ENCODE data around the gene SYDE1.

Gene SYDE1

DNA sequence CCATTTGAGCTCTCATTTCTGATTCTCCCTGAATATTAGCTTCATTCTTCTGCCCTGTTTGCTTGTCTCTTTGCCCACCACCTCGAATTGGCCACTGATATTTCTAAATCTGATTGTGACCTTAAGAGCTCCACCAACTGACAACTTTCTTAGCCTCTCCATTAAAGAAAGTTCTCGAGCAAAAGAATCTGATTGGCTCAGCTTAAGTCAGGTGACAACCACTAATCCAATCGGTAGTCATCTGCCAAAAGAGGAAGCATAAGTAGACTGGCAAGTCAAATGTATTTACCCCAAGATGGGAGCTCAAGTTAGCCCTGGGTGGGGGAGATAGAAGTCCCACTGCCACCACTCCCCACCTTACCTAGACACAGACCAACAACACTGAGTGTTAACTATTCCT is 52.0 kb downstream of the SYDE1 start:
- no peak overlapping the region for H3K4me2 ChIP-seq (ENCODE audit: insufficient read depth, low read length)
- no peaks in the 10 kb centered on the region for H4K20me1 ChIP-seq (ENCODE audit: insufficient read depth, low read length)
- H3K36me3 ChIP-seq (ENCODE audit: insufficient read depth, low read length) = peaks cover 47% of the 10 kb centered on the region
- no peaks in the 10 kb centered on the region for H3K27me3 ChIP-seq (ENCODE audit: insufficient read depth, low read length, poor library complexity)
- no peaks in the 10 kb centered on the region for H3K79me2 ChIP-seq (ENCODE audit: insufficient read depth, low read length)
- ATAC-seq (ENCODE audit: insufficient read depth, low read depth) = no peak
- no peak for DNase-seq
- H3K9me3 ChIP-seq (ENCODE audit: insufficient read depth, low read length, severe bottlenecking) = peaks cover 4% of the 10 kb centered on the region
- no peaks in the 10 kb centered on the region for H3K4me1 ChIP-seq (ENCODE audit: insufficient read depth, low read length)
- no peak overlapping the region for H3K27ac ChIP-seq (ENCODE audit: low read length)
- TF ChIP-seq EZH2 (IDR thresholded peaks at IDR 0.05; ENCODE audit: borderline replicate concordance, low read depth, low read length, severe bottlenecking) = no peak
- TF ChIP-seq CTCF (IDR thresholded peaks at IDR 0.05; ENCODE audit: borderline replicate concordance, extremely low read depth, low read length, poor library complexity, severe bottlenecking) = no peak
- no peak overlapping the region for H3K4me3 ChIP-seq (ENCODE audit: low read depth in 1 of 2, low read length in 2 of 2)
- H3K9ac ChIP-seq (ENCODE audit: low read depth, low read length) = no peak overlapping the region
- H2AFZ ChIP-seq (ENCODE audit: low read depth, low read length) = no peak overlapping the region

DNA sequence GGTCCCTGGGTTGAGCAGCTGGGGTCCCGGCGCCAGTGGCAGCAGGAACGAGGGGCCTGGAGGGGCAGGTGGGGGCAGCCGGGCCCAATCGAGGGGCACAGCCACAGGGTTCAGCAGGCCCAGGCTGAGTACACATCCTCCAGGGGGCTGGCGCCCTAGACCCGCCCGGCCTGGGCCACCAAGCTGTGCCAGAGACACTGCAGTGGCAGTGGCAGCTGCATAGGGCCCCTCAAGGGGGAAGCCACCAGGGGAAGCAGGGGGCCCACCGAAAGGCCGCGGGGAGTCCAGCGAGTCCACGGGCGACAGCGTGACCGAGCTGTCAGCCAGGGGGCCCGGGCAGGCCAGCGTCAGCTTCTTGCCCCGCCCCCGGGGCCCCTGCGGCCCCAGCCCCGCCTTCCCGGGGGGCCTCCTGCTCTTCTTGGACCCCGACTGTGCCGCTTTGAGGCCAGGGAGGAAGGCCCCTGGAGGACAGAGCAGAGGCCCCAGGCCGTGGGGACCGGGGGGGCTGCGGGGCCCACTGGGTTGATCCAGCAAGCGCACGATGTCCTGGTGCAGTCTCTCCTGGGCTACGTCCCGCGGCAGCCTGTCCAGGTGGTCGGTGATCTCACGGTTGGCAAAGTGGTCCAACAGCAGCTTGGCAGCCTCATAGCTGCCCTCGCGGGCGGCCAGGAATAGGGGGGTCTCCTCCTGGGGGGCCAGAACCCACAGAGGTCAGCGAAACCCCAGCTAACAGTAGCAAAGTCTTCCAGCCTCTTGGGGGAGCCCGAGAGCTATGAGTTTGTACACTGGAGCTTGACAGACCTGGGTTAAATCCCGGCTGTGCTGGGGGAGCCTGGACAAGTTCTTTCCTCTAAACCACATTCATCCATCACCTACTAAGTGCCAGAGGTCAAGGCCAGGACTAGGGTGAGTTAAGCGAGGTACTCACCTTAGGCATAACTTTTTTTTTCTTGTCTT is 54.1 kb downstream of the SYDE1 start:
- Histone ChIP-seq H3K27ac (ENCODE audit: low read length) (no peak overlapping the region), H2AFZ (ENCODE audit: low read depth, low read length) (no peak overlapping the region), H3K9ac (ENCODE audit: low read depth, low read length) (no peak overlapping the region), H3K4me1 (ENCODE audit: insufficient read depth, low read length) (no peaks in the 10 kb centered on the region), H3K4me2 (ENCODE audit: insufficient read depth, low read length) (no peak overlapping the region), H3K27me3 (ENCODE audit: insufficient read depth, low read length, poor library complexity) (no peaks in the 10 kb centered on the region), H4K20me1 (ENCODE audit: insufficient read depth, low read length) (no peaks in the 10 kb centered on the region), H3K4me3 (ENCODE audit: low read depth in 1 of 2, low read length in 2 of 2) (no peak overlapping the region), H3K36me3 (ENCODE audit: insufficient read depth, low read length) (peaks cover 68% of the 10 kb centered on the region), H3K79me2 (ENCODE audit: insufficient read depth, low read length) (no peaks in the 10 kb centered on the region), H3K9me3 (ENCODE audit: insufficient read depth, low read length, severe bottlenecking) (peaks cover 21% of the 10 kb centered on the region)
- DNase-seq (peak; percentile 30), ATAC-seq (ENCODE audit: insufficient read depth, low read depth) (peak; percentile 44)
- TF ChIP-seq CTCF (IDR thresholded peaks at IDR 0.05; ENCODE audit: borderline replicate concordance, extremely low read depth, low read length, poor library complexity, severe bottlenecking) (peak; percentile 51), EZH2 (IDR thresholded peaks at IDR 0.05; ENCODE audit: borderline replicate concordance, low read depth, low read length, severe bottlenecking) (no peak)

Measured in DND-41 (cell line).